Measurements from ENCODE around the gene SLC46A3. TPM values are rescaled to one million over a fixed set of nuclear protein-coding genes. Genes with fewer than 3 reads are reported as not detected.
"Not testable (repeated sequence)": the region's sequence is repeated elsewhere in the genome, so short reads cannot be mapped to it uniquely, and the experiment has no call there.

The SLC46A3 gene
- total and polyA plus RNA-seq, 2 of the 13 experiments (the other 11 are each of a cell fraction or from before 2014, with no cell fraction given), result not detected

- peak; percentile 67 for ATAC-seq
- ChIA-PET POLR2A (no interaction called here), CTCF (ENCODE audit: low intra/inter-chr PET ratio, low total read pairs) (no interaction called here)
- Histone ChIP-seq H3K27me3 (ENCODE audit: control insufficient read depth in 1 of 2, insufficient read depth in 2 of 2, low read length in 2 of 2) (no peaks in the 10 kb centered on the region), H3K4me2 (ENCODE audit: low read depth, low read length) (no peak overlapping the region), H3K4me3 (replicated peaks in 1 of 3; ENCODE audit: insufficient read depth in 1 of 3, low read depth in 2 of 3, low read length in 3 of 3) (no peak overlapping the region), H4K20me1 (ENCODE audit: insufficient read depth, low read length) (no peaks in the 10 kb centered on the region), H2AFZ (ENCODE audit: low read length) (no peak overlapping the region), H3K36me3 (replicated peaks in 1 of 2; ENCODE audit: control insufficient read depth in 1 of 2, insufficient read depth in 2 of 2, low read length in 2 of 2) (peaks cover 1 to 2% of the 10 kb centered on the region in 2 experiments; a peak in 1 of 5 replicates), H3K9me3 (ENCODE audit: low read length) (no peaks in the 10 kb centered on the region), H3K4me1 (ENCODE audit: insufficient read depth, low read length) (no peaks in the 10 kb centered on the region), H3K79me2 (ENCODE audit: insufficient read depth, low read length) (no peaks in the 10 kb centered on the region), H3K27ac (ENCODE audit: extremely low read length, insufficient read depth, low read length) (no peak overlapping the region), H3K9ac (ENCODE audit: insufficient read depth, low read depth, low read length) (no peak overlapping the region)
- DNase-seq (ENCODE audit: low spot score), result peak; percentile 1
- intact Hi-C loops (cut with micrococcal nuclease; ENCODE audit: unreplicated experiment), result no loop called here
- in situ Hi-C loops (cut with HindIII; ENCODE audit: extremely low pct_ligation_motif_present, low pct_unique_long_range_greater_than_20kb), result loop anchor here (5.0 kb wide), 1 partner anchor 113 kb away; no protein-coding TSS in a partner anchor
- 51% methylated on average over 4 of the region's 7 CpGs for WGBS (ENCODE audit: low lambda C conversion rate)
- no TSS peak for BruUV-seq (replicated peaks)
- no peak for FAIRE-seq
- TF ChIP-seq ONECUT2 (CRISPR knock-in tag; IDR thresholded peaks at IDR 0.05) (no peak), ZNF136 (CRISPR knock-in tag; IDR thresholded peaks at IDR 0.05; ENCODE audit: low read depth) (no peak)
Measured at GRCh38 chr13:28684257-28684656, 34.5 kb downstream of the SLC46A3 start.

GRCh38 chr13:28683169-28683568, 35.6 kb downstream of the SLC46A3 start:
- FAIRE-seq; H4K20me1 ChIP-seq (ENCODE audit: insufficient read depth, low read length); H3K9ac ChIP-seq (ENCODE audit: insufficient read depth, low read depth, low read length); H3K9me3 ChIP-seq (ENCODE audit: low read length); H3K36me3 ChIP-seq (replicated peaks in 1 of 2; ENCODE audit: control insufficient read depth in 1 of 2, insufficient read depth in 2 of 2, low read length in 2 of 2); ATAC-seq; H2AFZ ChIP-seq (ENCODE audit: low read length); BruUV-seq (replicated peaks); H3K27me3 ChIP-seq (ENCODE audit: control insufficient read depth in 1 of 2, insufficient read depth in 2 of 2, low read length in 2 of 2); H3K79me2 ChIP-seq (ENCODE audit: insufficient read depth, low read length); CTCF ChIA-PET (ENCODE audit: low intra/inter-chr PET ratio, low total read pairs); H3K4me2 ChIP-seq (ENCODE audit: low read depth, low read length); POLR2A ChIA-PET; intact Hi-C loops (cut with micrococcal nuclease; ENCODE audit: unreplicated experiment); H3K27ac ChIP-seq (ENCODE audit: extremely low read length, insufficient read depth, low read length); H3K4me3 ChIP-seq (replicated peaks in 1 of 3; ENCODE audit: insufficient read depth in 1 of 3, low read depth in 2 of 3, low read length in 3 of 3); H3K4me1 ChIP-seq (ENCODE audit: insufficient read depth, low read length); DNase-seq (ENCODE audit: low spot score): not testable (repeated sequence)
- in situ Hi-C loops (cut with HindIII; ENCODE audit: extremely low pct_ligation_motif_present, low pct_unique_long_range_greater_than_20kb), result loop anchor here (5.0 kb wide), 1 partner anchor 114 kb away; no protein-coding TSS in a partner anchor
- WGBS (ENCODE audit: low lambda C conversion rate), result 77% methylated on average over 8 of the region's 8 CpGs
